Activated CD8-positive, alpha-beta memory T cell treated with anti-CD3 and anti-CD28 coated beads, Interleukin-2, amount 50 U/mL, for 24 hours (primary cell): ENCODE results near the gene VAV2.

Experiments
- DNase-seq: peaks from one replicate; pipeline ENCODE4 v3.0.0-alpha.2; 2020; ENCODE audit errors: extremely low read depth

The VAV2 gene

GRCh38 chr9:133797406-133798105 lies 194.6 kb downstream of the VAV2 start:
- no peak for DNase-seq

- no peak for DNase-seq
These were observed 195.6 kb downstream of the VAV2 start for GRCh38 chr9:133796562-133796961.

- DNase-seq = no peak
These were observed 197.1 kb downstream of the VAV2 start for GRCh38 chr9:133795049-133795448.

GRCh38 chr9:133794016-133794760 lies 197.9 kb downstream of the VAV2 start:
- no peak for DNase-seq

GRCh38 chr9:133793471-133793870 lies 198.7 kb downstream of the VAV2 start:
- no peak for DNase-seq

- no peak for DNase-seq
These were observed 199.2 kb downstream of the VAV2 start for GRCh38 chr9:133792721-133793470.

- no peak for DNase-seq
These were observed 200.1 kb downstream of the VAV2 start for GRCh38 chr9:133791735-133792649.

GRCh38 chr9:133791069-133791468 lies 201.1 kb downstream of the VAV2 start:
- DNase-seq = no peak

- DNase-seq = no peak
These were observed 202.3 kb downstream of the VAV2 start for GRCh38 chr9:133789778-133790177.

GRCh38 chr9:133788819-133789717 lies 203.1 kb downstream of the VAV2 start:
- DNase-seq = no peak

- no peak for DNase-seq
These were observed 203.9 kb downstream of the VAV2 start for GRCh38 chr9:133788045-133788818.

GRCh38 chr9:133787754-133788025 lies 204.4 kb downstream of the VAV2 start:
- DNase-seq = no peak

- no peak for DNase-seq
These were observed 205.0 kb downstream of the VAV2 start for GRCh38 chr9:133786907-133787753.

- no peak for DNase-seq
These were observed 205.8 kb downstream of the VAV2 start for GRCh38 chr9:133786371-133786753.

- no peak for DNase-seq
These were observed 206.3 kb downstream of the VAV2 start for GRCh38 chr9:133785753-133786370.

- DNase-seq = no peak
These were observed 207.2 kb downstream of the VAV2 start for GRCh38 chr9:133784731-133785561.

GRCh38 chr9:133783331-133783731 lies 208.8 kb downstream of the VAV2 start:
- no peak for DNase-seq
